Hematopoietic multipotent progenitor cell treated with erythropoietin and hydrocortisone succinate and interleukin-3 and kit ligand, for 17 days (in vitro differentiated cells): ENCODE measurements around the gene DNAJC10.

Experiments used
- DNase-seq: peaks from one replicate; pipeline ENCODE4 v3.0.0-alpha.2; 2015; ENCODE audit warnings: low spot score

DNAJC10 gene

DNA sequence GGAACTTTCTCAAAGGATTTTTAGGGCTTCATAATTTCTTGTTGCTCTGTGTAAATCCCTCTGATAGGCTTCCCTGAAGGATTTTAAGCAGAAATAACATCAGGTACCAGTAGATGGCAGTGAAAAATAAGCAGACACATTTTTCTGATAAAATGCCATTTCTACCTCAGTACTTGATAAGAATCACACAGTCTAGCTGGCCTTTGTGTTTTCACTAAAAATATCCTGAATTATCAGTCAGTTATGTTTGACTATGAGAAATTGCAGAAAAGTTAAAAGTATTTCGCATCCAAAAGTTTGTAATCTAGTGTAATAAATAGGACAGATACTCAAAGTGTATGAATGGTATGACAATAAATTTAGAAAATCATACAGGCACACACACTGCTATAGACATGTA is 68.7 kb downstream of the DNAJC10 start:
- DNase-seq, result no peak

DNA sequence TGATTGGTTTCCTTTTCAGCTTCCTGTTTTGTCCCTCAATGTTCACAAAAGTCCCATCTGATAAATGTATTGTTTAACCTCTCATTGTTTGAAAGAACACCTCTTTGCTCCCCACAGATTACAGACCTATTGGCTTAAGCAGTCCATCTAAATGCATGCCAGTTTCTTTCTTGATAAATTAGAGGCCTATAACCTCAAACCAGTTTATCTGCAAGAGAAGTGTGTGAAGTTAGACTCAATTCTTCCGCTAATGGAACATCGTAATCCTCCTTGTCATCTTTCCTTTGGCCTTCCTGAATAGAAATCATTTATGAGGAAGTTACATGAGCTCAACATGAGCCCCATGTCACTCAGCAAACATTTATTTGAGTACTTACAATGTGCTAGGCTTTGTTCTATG is 76.4 kb downstream of the DNAJC10 start:
- no peak for DNase-seq

DNA sequence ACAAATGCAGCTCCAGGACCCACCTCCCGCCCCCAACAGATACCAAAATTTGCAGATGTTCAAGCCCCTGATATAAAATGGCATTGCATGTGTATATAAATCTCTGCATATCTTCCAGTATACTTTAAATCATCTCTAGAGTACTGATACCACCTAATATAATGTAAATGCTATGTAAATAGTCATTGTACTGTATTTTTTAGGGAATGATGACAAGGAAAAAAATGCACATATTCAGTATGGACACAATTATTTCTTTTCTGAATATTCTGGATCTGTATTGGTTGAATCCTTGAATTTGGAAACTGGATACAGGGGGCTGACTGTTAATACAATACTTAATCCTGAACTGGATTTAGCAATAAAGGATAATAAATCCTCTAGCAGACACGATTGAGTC is 82.7 kb downstream of the DNAJC10 start:
- DNase-seq, result no peak

DNA sequence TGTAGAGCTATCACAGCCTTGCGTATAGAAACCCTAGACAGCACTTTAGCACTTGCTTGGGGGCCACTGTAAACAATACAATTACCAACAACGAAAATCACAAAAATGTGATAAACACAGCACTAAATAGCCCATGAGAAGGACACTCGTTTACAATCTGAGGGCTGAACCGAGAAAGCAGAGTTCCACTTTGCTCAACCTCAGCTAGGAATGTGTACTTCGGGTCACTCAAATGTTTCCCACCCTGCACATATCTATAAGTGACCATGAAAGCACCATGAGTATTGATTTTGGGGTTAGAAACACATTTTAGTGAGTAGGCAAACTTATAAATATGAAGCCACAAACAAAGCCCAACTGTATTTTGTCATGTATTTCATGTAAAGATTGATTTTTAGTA is 88.1 kb downstream of the DNAJC10 start:
- no peak for DNase-seq

GRCh38 chr2:182807319-182807718 is 91.3 kb downstream of the DNAJC10 start:
- DNase-seq, result no peak

DNA sequence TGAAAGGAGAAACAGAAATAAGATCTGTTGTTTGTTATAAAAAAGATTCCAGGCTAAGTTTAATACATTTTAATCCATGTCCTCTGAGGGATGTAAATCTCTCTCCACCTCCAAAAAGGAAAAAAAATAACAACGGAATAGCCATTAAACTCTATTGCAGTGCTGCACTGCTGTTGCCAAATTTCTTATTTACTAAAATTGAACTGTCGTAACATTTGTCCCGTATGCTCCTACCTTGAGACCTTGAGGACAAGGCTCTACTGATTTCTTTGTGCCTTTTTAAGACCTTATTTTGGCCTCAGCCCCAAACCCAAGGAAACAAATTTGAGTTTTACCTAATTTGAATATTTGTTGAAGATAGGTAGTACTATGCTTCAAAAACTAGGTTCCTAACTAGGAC is 94.0 kb downstream of the DNAJC10 start:
- DNase-seq, result no peak

- no peak for DNase-seq
Measured at GRCh38 chr2:182814380-182814779, 98.3 kb downstream of the DNAJC10 start.

DNA sequence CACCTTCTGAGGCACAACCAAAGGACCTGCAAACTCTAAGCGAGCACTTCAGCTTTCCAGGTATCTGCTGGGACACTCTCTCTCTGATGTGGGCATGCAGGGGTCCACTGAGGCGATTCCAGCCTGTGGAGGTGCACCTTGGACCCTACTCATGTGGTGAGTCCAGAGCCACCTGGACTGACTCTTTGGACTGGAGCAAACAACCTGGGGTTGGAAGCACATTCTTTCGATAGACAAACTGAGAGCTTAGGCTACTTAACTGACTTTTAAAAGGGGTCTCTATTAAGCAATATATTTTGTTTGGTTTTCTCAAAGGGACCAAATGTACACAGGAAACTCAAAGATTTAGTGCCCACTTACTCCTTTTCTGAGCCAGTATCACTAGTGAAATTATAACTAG is 98.7 kb downstream of the DNAJC10 start:
- DNase-seq, result no peak

GRCh38 chr2:182816866-182817265 is 100.8 kb downstream of the DNAJC10 start:
- DNase-seq, result no peak

DNA sequence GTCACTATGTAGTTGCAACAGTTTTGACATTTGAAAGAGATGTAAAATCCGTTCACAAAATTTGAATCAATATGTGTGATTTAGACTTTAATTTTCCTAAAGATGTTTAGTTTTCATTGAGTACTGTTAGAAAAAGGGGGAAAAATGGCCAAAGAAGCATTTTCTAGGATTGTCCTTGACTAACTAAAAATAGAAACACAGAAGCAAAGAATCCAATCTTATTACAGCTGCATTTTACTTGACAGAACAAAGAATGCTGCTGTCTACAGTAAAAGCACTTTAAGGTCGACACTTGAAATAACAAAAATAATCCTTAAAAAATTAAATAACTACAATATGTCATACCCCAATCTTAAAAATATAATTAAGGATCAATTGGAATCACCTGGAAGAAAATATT is 101.5 kb downstream of the DNAJC10 start:
- no peak for DNase-seq

DNA sequence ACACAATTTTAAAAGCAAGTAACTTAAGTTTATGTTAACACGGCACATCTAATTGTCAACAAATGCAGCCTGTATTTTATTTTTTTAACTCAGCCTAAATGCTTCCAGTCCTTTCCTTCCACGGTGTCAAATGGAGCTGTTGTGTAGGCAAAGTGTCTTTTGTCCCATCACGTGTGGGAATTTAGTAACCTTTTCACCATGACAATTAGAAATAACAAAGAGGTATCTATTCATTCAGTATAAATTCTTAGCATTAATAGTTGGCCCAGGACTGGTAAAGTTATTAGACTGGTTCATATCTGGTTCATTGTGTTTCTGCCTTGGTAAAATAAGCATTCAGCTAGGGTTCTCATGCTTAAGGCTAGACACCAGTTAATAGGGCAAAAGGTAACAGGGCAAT is 102.4 kb downstream of the DNAJC10 start:
- no peak for DNase-seq

GRCh38 chr2:182818925-182819324 is 102.9 kb downstream of the DNAJC10 start:
- DNase-seq, result no peak

DNA sequence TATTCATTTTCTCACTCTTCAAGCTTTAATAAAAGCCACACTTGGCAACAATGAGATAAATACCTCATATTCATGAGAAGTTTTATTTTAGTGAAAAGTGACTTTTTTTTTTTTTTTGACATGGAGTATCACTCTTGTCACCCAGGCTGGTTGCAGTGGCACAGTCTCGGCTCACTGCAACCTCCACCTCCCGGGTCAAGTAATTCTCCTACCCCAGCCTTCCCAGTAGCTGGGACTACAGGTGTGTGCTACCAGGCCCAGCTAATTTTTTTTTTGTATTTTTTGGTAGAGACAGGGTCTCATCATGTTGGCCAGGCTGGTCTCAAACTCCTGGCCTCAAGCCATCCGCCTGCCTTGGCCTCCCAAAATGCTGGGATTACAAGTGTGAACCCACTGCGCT is 103.4 kb downstream of the DNAJC10 start:
- no peak for DNase-seq

DNA sequence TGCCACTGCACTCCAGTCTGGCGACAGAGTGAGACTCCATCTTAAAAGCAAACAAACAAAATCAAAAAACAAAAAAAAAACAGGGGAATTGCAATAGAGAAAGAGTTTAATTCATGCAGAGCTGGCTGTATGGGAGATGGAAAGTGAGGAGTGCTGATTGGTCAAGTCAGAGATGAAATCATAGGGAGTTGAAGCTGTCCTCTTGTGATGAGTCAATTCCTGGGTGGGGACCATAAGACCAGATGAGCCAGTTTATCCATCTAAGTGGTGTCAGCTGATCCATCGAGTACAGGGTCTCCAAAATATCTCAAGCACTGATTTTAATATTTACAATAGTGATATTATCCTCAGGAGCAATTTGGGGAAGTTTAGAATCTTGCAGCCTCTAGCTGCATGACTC is 105.1 kb downstream of the DNAJC10 start:
- DNase-seq, result no peak

GRCh38 chr2:182822733-182823132 is 106.7 kb downstream of the DNAJC10 start:
- no peak for DNase-seq

DNA sequence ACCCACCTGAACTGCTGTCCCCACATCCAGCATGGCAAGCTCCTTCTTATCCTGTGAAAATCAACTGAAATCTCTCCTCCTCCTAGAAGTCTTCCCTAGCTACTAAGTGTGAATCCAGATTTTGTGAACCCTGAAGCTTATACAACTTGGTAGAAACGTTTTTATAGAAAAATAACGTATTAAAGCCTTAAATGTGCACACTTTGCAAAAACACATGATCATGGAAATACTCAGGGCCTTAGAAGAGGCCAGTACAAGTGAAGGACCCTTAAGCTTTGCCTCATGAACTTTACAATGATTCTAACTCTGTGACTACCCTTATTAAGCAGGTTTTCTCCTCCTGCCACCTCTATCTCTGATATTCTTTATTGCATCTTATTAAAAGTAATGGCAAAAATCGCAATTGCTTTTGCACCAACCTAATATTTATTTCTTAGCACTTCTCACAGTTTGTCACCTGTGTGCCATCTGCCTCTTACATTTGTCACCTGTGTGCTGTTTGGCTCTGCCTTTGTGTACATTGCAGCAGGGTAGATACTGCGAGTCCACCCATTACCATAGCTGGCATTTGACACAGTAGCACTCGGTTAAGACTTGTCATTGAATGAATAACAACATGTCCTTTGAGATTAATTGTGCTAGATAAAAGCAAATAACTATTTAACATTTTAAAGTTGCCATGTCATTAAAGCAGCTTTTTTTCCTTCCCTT is 108.2 kb downstream of the DNAJC10 start:
- DNase-seq, result no peak

GRCh38 chr2:182824767-182825158 is 108.7 kb downstream of the DNAJC10 start:
- DNase-seq, result no peak

DNA sequence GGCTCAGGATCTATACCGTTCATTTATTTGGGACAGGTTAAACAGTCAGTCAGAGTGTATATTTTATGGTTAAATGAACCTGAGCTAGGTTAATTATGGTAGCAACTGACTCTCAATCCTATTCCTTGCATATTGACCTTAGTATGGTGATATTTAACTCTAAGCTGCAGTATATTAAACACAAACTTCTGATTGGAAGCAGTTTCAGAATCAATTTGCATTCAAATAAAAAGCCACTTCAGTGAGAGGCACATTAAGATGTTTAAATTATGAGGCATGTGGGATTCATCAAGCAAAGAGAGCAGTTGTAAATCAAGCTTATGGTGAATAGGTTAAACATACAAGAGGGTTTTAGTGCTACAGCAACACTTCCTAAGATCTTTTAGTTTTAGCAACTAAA is 110.0 kb downstream of the DNAJC10 start:
- DNase-seq, result no peak

- no peak for DNase-seq
Measured at GRCh38 chr2:182826496-182826895, 110.4 kb downstream of the DNAJC10 start.

DNA sequence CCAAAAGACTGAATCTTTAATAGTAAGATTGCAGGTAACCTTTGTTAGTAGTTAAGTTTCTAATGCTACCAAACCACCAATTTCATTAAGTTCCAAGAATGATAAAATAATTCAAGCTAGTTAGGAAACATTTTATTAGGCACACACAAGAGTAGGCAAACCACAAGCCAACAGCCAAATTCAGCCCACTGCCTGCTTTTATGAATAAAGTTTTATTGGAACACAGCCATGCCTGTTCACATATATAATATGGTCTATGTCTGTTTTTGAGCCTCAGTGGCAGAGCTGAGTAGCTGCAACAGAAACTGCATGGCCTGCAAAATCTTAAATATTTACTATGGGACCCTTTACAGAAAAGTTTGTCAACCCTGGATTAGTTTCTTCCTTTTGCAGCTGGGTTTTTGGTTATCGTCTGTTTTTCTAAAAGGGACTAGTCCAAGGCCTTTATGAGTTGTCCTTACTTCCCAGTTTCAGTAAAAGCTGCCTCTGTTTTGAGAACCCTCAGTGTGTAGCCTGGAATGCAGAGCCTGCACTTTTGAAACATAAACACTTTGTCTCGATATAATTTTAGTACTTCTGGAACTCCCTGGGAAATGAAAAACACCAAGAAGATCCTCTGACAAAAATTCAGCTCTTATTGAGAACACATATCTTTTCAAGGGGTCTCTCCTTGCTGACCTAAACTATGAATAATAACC is 111.3 kb downstream of the DNAJC10 start:
- no peak for DNase-seq

DNA sequence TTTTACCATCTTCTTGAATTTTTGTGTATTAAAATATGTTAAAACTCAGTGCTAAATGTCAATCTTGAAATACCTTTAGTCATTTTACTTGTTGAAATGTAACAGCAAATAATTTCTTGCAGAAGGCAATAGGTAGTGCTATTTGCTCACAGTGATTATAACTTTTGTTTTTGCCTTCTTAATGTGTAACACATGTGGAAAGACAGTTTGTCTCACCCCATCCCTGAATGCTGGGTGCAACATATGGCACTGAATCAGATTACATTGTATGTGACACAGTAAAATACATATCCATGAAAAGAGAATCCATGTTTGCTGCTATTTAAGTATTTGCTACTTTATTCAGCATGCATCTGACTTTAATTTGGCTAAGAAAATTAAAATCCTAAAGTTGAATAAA is 115.0 kb downstream of the DNAJC10 start:
- no peak for DNase-seq

- no peak for DNase-seq
Measured at GRCh38 chr2:182831921-182832320, 115.9 kb downstream of the DNAJC10 start.

DNA sequence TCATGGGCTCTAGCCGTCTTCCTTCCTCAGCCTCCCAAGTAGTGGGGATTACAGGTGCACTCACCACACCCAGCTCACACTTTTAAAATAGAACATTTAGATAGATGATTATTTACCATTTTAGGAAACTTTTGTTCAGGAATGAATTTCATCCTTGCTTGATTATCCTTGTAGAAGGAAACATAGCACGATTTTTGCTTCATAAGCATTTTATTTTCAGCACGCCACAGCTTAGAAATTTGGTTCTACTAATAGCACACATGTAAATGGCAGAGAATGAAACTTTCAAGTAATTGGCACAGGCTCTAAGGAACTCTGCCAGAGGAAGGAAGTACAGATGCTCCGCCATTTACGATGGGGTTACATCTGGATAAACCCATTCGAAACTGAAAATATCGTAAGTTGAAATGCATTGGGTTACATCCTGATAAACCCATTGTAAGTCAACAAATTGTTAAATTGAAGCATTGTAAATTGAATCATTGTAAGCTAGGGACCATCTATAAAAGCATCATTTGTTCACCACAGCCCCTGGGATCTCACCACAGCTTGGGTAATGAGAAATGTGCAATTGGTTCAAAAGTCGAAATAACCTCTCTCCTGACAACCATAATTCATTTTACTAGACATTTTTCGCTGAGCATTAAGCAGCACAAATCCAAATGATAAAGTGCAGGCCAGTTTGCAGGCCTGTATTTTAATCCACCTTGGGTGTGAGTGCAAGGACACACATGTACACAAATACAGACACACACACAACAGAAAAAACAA is 117.2 kb downstream of the DNAJC10 start:
- DNase-seq, result no peak
